Left ventricle myocardium inferior (tissue), 1 donor: ENCODE results near the gene LINGO1. TPM values are rescaled to one million over a fixed set of nuclear protein-coding genes. Genes with fewer than 3 reads are reported as not detected.

Experiments
- DNase-seq: peaks from one replicate; pipeline ENCODE4 v3.0.0-alpha.2; 2020
- H3K27ac ChIP-seq: fragments of 200-600 bp; replicated peaks from 2 replicates; pipeline ENCODE4 v1.8.0; 2021
- H3K27me3 ChIP-seq: fragments of 200-600 bp; 2 replicates; pipeline ENCODE4 v1.8.0; 2021; ENCODE audit warnings: low read depth
- H3K36me3 ChIP-seq: fragments of 200-600 bp; 2 replicates; pipeline ENCODE4 v1.8.0; 2021
- H3K4me1 ChIP-seq: fragments of 200-600 bp; 2 replicates; pipeline ENCODE4 v1.8.0; 2021
- H3K4me3 ChIP-seq: fragments of 200-600 bp; 2 replicates; pipeline ENCODE4 v1.8.0; 2021; ENCODE audit warnings: mild to moderate bottlenecking, moderate library complexity
- H3K9me3 ChIP-seq: fragments of 200-600 bp; replicated peaks from 2 replicates; pipeline ENCODE4 v1.8.0; 2021
- intact Hi-C: fragments of 100-400 bp; cut with micrococcal nuclease; formaldehyde crosslinking; loops from one replicate; pipeline ENCODE4 v1.11.0; 2022
- total RNA-seq: library from RNA; stranded (reverse); fragmentation: NEBNext Ultra II Directional; extraction: Animal tissue kit (Norgen Biotek cat#: 25700); gene quantifications from one replicate; pipeline ENCODE4 v1.2.1, GENCODE V29; 2021
- TF ChIP-seq, protein P1 (sequence below): fragments of 200-600 bp; IDR thresholded peaks from 2 replicates; pipeline ENCODE4 v1.8.0; 2021; ENCODE audit warnings: antibody characterized with exemption, mild to moderate bottlenecking, borderline replicate concordance
- donor health status: DM: no; HTN: yes; CAD: no; lungs with severe emphysema.

Gene LINGO1
- total RNA-seq, 1 donor from 2014 or later: 0.96 TPM

DNA sequence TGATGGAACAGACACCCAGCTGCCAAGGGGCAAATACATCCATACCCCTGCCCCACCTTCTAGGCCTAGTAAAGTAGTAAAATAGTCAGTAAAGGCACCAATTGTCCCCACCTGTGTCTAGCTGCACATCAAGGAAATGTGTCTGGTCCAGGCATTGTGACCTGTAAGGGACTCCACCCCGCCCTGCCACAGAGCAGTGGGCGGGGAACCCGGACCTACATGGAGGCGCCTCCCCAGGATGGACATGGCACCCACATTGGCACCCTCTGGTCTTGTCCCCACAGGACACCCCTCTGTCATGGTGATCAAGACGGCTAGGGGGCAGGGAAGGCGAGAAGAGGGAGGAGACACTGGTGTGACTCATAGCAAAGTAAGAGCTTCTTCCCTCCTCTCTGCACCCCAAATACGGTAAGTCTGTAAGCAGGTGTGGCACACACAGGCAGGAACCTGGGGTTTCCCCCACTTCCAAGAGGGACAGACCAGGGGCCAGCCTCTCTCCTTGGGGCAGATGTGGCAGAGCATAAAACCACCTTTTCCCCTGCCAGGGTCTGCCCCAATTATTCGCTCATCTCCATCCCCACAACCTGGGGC lies 13.5 kb upstream of the LINGO1 start:
- H3K4me1 ChIP-seq: no peaks in the 10 kb centered on the region
- H3K4me3 ChIP-seq: no peak overlapping the region
- TF ChIP-seq, protein P1, sequence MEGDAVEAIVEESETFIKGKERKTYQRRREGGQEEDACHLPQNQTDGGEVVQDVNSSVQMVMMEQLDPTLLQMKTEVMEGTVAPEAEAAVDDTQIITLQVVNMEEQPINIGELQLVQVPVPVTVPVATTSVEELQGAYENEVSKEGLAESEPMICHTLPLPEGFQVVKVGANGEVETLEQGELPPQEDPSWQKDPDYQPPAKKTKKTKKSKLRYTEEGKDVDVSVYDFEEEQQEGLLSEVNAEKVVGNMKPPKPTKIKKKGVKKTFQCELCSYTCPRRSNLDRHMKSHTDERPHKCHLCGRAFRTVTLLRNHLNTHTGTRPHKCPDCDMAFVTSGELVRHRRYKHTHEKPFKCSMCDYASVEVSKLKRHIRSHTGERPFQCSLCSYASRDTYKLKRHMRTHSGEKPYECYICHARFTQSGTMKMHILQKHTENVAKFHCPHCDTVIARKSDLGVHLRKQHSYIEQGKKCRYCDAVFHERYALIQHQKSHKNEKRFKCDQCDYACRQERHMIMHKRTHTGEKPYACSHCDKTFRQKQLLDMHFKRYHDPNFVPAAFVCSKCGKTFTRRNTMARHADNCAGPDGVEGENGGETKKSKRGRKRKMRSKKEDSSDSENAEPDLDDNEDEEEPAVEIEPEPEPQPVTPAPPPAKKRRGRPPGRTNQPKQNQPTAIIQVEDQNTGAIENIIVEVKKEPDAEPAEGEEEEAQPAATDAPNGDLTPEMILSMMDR: no peak
- no peaks in the 10 kb centered on the region for H3K9me3 ChIP-seq
- DNase-seq: no peak
- no peaks in the 10 kb centered on the region for H3K36me3 ChIP-seq
- H3K27ac ChIP-seq: no peak overlapping the region
- intact Hi-C loops: no loop called here
- peaks cover 71% of the 10 kb centered on the region for H3K27me3 ChIP-seq

DNA sequence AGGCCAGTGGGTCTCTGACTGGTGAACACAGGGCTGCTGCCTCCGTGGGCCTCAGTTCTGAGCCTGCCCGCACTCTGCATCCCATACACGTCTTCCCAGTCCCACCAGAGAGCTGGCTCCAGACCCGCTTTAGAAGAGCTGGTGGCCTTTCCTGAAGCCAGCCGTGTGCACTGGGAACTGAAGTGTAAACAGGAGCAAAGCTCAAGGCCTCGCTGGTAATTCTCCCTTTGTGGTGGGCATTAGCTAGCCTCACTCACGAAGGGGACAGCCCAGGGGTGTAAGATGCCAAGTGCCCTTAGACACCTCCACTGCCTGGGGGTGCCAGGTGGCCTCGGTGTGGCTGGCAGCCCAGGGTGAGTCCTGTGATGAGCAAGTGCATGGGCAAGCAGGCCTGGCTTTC lies 12.9 kb upstream of the LINGO1 start:
- Histone ChIP-seq H3K36me3 (no peaks in the 10 kb centered on the region), H3K4me3 (no peak overlapping the region), H3K27ac (no peak overlapping the region), H3K27me3 (peaks cover 75% of the 10 kb centered on the region), H3K4me1 (no peaks in the 10 kb centered on the region), H3K9me3 (no peaks in the 10 kb centered on the region)
- TF ChIP-seq, protein P1: no peak
- no peak for DNase-seq
- intact Hi-C loops: no loop called here

DNA sequence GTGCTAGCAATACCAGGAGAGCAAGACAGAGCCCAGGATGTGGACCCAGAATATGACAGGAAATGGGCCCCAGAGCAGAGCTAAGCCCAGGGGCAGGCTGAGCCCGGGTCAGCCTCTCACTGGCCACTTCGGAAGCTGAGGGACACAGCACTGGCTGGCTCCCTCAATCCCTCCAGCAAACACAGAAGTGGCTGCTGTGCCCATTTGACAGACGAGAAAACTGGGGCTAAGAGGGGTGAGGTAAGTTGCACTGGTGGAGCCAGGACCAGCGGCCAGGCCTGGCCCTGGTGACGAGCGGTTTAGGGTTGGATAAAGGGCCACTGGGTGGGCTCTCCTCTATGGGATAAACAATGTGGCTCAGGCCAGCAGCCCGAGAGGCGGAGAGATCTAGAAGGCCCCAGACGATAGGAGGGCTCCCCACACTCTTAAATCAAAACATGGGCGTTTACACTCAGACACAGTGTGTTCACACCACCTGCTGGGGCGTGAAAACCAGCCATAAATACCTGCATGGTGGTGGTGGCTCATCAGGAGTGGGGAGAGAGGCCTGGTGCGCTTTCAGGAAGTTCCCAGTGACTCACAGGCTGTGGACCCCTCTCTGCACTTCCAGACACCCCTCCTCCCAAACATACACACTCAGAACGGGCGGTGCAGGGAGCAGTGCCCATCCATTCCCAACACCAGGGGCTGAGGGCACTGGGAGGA lies 12.0 kb upstream of the LINGO1 start:
- intact Hi-C loops: no loop called here

DNA sequence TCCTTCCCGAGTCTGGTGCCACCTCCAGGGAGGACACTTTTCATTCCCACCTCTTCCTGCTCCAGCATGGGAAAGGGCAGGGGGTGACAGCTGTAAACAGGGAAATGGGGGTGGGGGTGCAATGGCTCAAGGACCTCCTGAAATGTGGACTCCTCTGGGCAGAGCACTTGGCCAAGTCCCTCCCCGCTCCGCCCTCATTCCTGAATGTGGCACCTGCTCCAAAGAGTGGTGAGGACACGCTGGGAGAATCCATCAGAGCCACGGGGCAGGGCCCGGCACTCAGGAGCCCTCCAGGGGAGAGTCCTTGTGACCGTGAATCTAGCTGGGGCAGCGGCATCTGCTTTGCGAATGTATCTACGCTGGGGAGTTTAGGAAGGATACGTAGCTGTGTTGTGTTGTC lies 11.1 kb upstream of the LINGO1 start:
- TF ChIP-seq, protein P1: no peak
- no peaks in the 10 kb centered on the region for H3K4me1 ChIP-seq
- H3K4me3 ChIP-seq: no peak overlapping the region
- no peaks in the 10 kb centered on the region for H3K9me3 ChIP-seq
- no peak for DNase-seq
- H3K27me3 ChIP-seq: peaks cover 83% of the 10 kb centered on the region
- H3K27ac ChIP-seq: no peak overlapping the region
- intact Hi-C loops: no loop called here
- H3K36me3 ChIP-seq: no peaks in the 10 kb centered on the region

More for the DNA sequence above, 12.0 kb upstream of the LINGO1 start:
- H3K4me1 ChIP-seq: no peaks in the 10 kb centered on the region
- TF ChIP-seq, protein P1: no peak
- H3K9me3 ChIP-seq: no peaks in the 10 kb centered on the region
- H3K36me3 ChIP-seq: no peaks in the 10 kb centered on the region
- no peak for DNase-seq
- H3K4me3 ChIP-seq: no peak overlapping the region
- H3K27ac ChIP-seq: no peak overlapping the region
- H3K27me3 ChIP-seq: peaks cover 75% of the 10 kb centered on the region

DNA sequence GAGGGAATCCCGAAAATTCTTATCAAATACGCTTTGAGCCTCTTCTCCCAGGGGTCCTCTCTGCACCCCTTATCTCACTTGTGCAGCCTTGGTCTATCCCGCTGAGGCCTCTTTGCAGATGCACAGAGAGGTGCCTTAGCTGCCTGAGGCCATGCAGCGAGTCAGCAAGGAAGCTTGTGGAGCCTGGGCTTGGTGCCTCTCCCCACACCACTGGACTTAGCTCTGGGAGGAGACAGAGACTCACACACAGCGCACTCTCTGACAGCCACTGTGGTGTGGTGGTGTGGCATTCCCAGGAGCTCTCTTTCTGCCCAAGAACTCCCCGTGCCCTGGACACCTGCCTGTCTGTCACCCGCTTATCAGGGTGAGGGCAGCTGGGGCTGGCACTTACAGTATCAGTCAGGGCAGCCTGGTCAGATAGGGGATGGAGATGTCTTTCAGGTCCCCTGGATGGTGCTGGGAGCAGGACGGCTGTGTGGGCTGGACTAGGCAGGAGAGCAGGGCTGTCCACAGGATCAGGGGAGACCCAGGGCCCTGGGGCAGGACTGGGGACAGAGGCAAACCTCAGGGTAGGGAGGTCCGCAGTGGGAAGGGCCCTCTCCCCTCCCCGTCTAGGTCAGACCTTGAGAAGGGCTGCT lies 10.2 kb upstream of the LINGO1 start:
- intact Hi-C loops: no loop called here
- Histone ChIP-seq H3K4me3 (no peak overlapping the region), H3K36me3 (no peaks in the 10 kb centered on the region), H3K4me1 (no peaks in the 10 kb centered on the region), H3K9me3 (no peaks in the 10 kb centered on the region), H3K27me3 (peaks cover 79% of the 10 kb centered on the region), H3K27ac (no peak overlapping the region)
- TF ChIP-seq, protein P1: no peak
- no peak for DNase-seq
